Activated CD4-positive, alpha-beta T cell treated with anti-CD3 and anti-CD28 coated beads for 24 hours (primary cell): ENCODE results near the gene C16orf46.
"Not testable (repeated sequence)": the region's sequence is repeated elsewhere in the genome, so short reads cannot be mapped to it uniquely, and the experiment has no call there.

Experiments used
- DNase-seq, 2 donors: peaks; one replicate each; pipeline ENCODE4 v3.0.0-alpha.2; 2020; ENCODE audit warnings: low read depth in 2 of 2

Gene C16orf46

GRCh38 chr16:81077076-81077940 is at the start of gene C16orf46:
TSS of gene C16orf46 (minus strand) at chr16:81077238. CDS start at chr16:81063955, 13,283 bp downstream.
- peak; percentile 89 to 95 for DNase-seq

- DNase-seq: no peak
These were observed 46.2 kb upstream of the C16orf46 start for GRCh38 chr16:81123092-81123852.

- DNase-seq: no peak
These were observed 44.5 kb upstream of the C16orf46 start for GRCh38 chr16:81121474-81121990.

GRCh38 chr16:81117436-81117835 is 40.4 kb upstream of the C16orf46 start:
- no peak for DNase-seq

- DNase-seq: no peak
These were observed 39.2 kb upstream of the C16orf46 start for GRCh38 chr16:81116285-81116684.

- DNase-seq: no peak
These were observed 35.4 kb upstream of the C16orf46 start for GRCh38 chr16:81112453-81112852.

- not testable (repeated sequence) for DNase-seq
These were observed 32.2 kb upstream of the C16orf46 start for GRCh38 chr16:81109274-81109673.

- no peak for DNase-seq
These were observed 30.5 kb upstream of the C16orf46 start for GRCh38 chr16:81107511-81107910.

GRCh38 chr16:81106826-81107503 is 29.9 kb upstream of the C16orf46 start:
- DNase-seq: no peak

GRCh38 chr16:81105946-81106345 is 28.9 kb upstream of the C16orf46 start:
- no peak for DNase-seq

- no peak for DNase-seq
These were observed 24.7 kb upstream of the C16orf46 start for GRCh38 chr16:81101702-81102101.

- DNase-seq: no peak
These were observed 22.9 kb upstream of the C16orf46 start for GRCh38 chr16:81099958-81100357.

- DNase-seq: no peak
These were observed 20.2 kb upstream of the C16orf46 start for GRCh38 chr16:81097230-81097629.

- no peak for DNase-seq
These were observed 19.7 kb upstream of the C16orf46 start for GRCh38 chr16:81096715-81097208.

GRCh38 chr16:81095953-81096714 is 19.1 kb upstream of the C16orf46 start, which contains the start of gene GCSH:
TSS of gene GCSH (minus strand) at chr16:81096395. CDS start at chr16:81096278, 117 bp downstream.
- peak; percentile 97 for DNase-seq

- DNase-seq: peak in 1 of 2 donors; percentile 3
These were observed 18.6 kb upstream of the C16orf46 start for GRCh38 chr16:81095653-81095952.

GRCh38 chr16:81094771-81095251 is 17.8 kb upstream of the C16orf46 start:
- no peak for DNase-seq

- DNase-seq: no peak
These were observed 11.8 kb upstream of the C16orf46 start for GRCh38 chr16:81088836-81089235.

GRCh38 chr16:81081014-81081413 is 4.0 kb upstream of the C16orf46 start:
- no peak for DNase-seq

GRCh38 chr16:81080233-81080632 is 3.2 kb upstream of the C16orf46 start:
- no peak for DNase-seq

GRCh38 chr16:81076566-81077075 is 417 bp downstream of the C16orf46 start:
- peak; percentile 88 to 94 for DNase-seq
